ENCODE measurements around the gene SAMD11. TPM values are rescaled to one million over a fixed set of nuclear protein-coding genes. Genes with fewer than 3 reads are reported as not detected.

The SAMD11 gene
- polyA plus RNA-seq, 1 of the 3 experiments (the other 2 are of a cell fraction) = 2.1 TPM

- CTCF ChIA-PET = interaction anchor here (0.6 to 8.9 kb wide), 6 partner anchors 14 to 57 kb away, joined by 3 to 125 read pairs (median 4); no protein-coding TSS in a partner anchor
- Histone ChIP-seq H3K9ac (no peak overlapping the region), H2AFZ (ENCODE audit: low read depth) (no peak overlapping the region), H3K27me3 (ENCODE audit: insufficient read depth) (no peaks in the 10 kb centered on the region), H3K4me3 (ENCODE audit: low read depth in 2 of 2, low read length in 1 of 2) (no peak overlapping the region), H3K9me2 (no peaks in the 10 kb centered on the region), H3F3A (replicated peaks; ENCODE audit: insufficient read depth) (peaks cover 16% of the 10 kb centered on the region), H3K9me3 (no peaks in the 10 kb centered on the region), H3K4me2 (no peak overlapping the region), H3K27ac (ENCODE audit: low read depth in 2 of 2, low read length in 1 of 2) (peak overlapping the region in 1 of 2 experiments; percentile 86; a peak in 2 of 4 replicates), H4K20me1 (ENCODE audit: insufficient read depth) (no peaks in the 10 kb centered on the region), H3K36me3 (replicated peaks in 1 of 2; ENCODE audit: control insufficient read depth in 1 of 2, insufficient read depth in 2 of 2, low read length in 1 of 2) (peaks cover 0 to 47% of the 10 kb centered on the region in 2 experiments), H3K4me1 (ENCODE audit: control insufficient read depth in 1 of 2, insufficient read depth in 2 of 2, low read depth in 1 of 2, low read length in 1 of 2) (peaks cover 0 to 53% of the 10 kb centered on the region in 2 experiments; a peak in 1 of 4 replicates), H3K79me2 (ENCODE audit: insufficient read depth) (no peaks in the 10 kb centered on the region)
- WGBS (ENCODE audit: low lambda C conversion rate) = 72% methylated on average over 14 of the region's 28 CpGs
- peak; percentile 85 for DNase-seq
- TF ChIP-seq EP300 (IDR thresholded peaks at IDR 0.05; ENCODE audit: borderline replicate concordance in 1 of 2, low read depth in 1 of 2, low read length in 1 of 2) (peak in 1 of 2 experiments; percentile 85; a peak in 2 of 4 replicates), SIN3A (IDR thresholded peaks at IDR 0.05; ENCODE audit: borderline replicate concordance, low read depth, low read length) (no peak), RFX5 (IDR thresholded peaks at IDR 0.05; ENCODE audit: low read length) (no peak), IRF3 (IDR thresholded peaks at IDR 0.05; ENCODE audit: low read depth, low read length) (no peak), USF1 (IDR thresholded peaks at IDR 0.05; ENCODE audit: borderline replicate concordance, low read depth) (peak; percentile 21; the same call in 1 of the 2 replicates), TCF12 (IDR thresholded peaks at IDR 0.05) (0 out of 2 replicates have a peak, but pooled peaks have one; percentile 25), RXRA (IDR thresholded peaks at IDR 0.05; ENCODE audit: borderline replicate concordance, low read depth) (no peak), TAF1 (IDR thresholded peaks at IDR 0.05; ENCODE audit: borderline replicate concordance, low read depth, low read length) (no peak), MXI1 (IDR thresholded peaks at IDR 0.05; ENCODE audit: low read depth, low read length) (peak; percentile 92), RAD21 (IDR thresholded peaks at IDR 0.05; ENCODE audit: low read length) (no peak), FOXJ3 (CRISPR knock-in tag; IDR thresholded peaks at IDR 0.05) (no peak), RCOR1 (IDR thresholded peaks at IDR 0.05; ENCODE audit: low read length) (peak; percentile 74; the same call in 1 of the 2 replicates), GATA2 (CRISPR knock-in tag; IDR thresholded peaks at IDR 0.05) (peak; percentile 54; the same call in 1 of the 2 replicates), REST (IDR thresholded peaks at IDR 0.05; ENCODE audit: low read depth, low read length) (no peak), FOSL2 (IDR thresholded peaks at IDR 0.05; ENCODE audit: borderline replicate concordance, low read depth) (no peak), MAX (IDR thresholded peaks at IDR 0.05; ENCODE audit: low read depth) (no peak), CHD2 (IDR thresholded peaks at IDR 0.05; ENCODE audit: low read length, partially characterized antibody) (peak; percentile 1)
- TF ChIP-seq, protein P1, sequence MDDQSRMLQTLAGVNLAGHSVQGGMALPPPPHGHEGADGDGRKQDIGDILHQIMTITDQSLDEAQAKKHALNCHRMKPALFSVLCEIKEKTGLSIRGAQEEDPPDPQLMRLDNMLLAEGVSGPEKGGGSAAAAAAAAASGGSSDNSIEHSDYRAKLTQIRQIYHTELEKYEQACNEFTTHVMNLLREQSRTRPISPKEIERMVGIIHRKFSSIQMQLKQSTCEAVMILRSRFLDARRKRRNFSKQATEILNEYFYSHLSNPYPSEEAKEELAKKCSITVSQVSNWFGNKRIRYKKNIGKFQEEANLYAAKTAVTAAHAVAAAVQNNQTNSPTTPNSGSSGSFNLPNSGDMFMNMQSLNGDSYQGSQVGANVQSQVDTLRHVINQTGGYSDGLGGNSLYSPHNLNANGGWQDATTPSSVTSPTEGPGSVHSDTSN (IDR thresholded peaks at IDR 0.05) = peak; percentile 42; the same call in 1 of the 2 replicates
- TF ChIP-seq, protein P2, sequence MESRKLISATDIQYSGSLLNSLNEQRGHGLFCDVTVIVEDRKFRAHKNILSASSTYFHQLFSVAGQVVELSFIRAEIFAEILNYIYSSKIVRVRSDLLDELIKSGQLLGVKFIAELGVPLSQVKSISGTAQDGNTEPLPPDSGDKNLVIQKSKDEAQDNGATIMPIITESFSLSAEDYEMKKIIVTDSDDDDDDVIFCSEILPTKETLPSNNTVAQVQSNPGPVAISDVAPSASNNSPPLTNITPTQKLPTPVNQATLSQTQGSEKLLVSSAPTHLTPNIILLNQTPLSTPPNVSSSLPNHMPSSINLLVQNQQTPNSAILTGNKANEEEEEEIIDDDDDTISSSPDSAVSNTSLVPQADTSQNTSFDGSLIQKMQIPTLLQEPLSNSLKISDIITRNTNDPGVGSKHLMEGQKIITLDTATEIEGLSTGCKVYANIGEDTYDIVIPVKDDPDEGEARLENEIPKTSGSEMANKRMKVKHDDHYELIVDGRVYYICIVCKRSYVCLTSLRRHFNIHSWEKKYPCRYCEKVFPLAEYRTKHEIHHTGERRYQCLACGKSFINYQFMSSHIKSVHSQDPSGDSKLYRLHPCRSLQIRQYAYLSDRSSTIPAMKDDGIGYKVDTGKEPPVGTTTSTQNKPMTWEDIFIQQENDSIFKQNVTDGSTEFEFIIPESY (IDR thresholded peaks at IDR 0.05; ENCODE audit: borderline replicate concordance, low read depth) = no peak
- POLR2A ChIA-PET = interaction anchor here (3.2 kb wide), 1 partner anchor 39 kb away, joined by 13 read pairs; no protein-coding TSS in a partner anchor
Measured at GRCh38 chr1:944341-945325, 20.9 kb downstream of the SAMD11 start.
